ENCODE measurements around the gene NEURL1.
A peak's percentile ranks its signal among the peaks of the same experiment; 100 is the strongest.
"Not testable (repeated sequence)": the region's sequence is repeated elsewhere in the genome, so short reads cannot be mapped to it uniquely, and the experiment has no call there.

Gene NEURL1

DNA sequence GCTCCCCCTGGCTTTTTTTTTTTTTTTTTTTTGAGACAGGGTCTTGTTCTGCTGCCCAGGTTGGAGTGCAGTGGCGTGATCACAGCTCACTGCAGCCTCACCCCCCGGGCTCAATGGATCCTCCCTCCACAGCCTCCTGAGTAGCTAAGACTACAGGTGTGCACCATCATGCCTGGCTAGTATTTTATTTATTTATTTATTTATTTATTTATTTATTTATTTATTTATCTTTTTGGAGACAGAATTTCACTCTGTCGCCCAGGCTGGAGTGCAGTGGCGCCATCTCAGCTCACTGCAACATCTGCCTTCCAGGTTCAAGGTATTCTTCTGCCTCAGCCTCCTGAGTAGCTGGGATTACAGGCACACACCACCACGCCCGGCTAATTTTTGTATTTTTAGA is 10.3 kb downstream of the NEURL1 start:
- not testable (repeated sequence) for H3K9ac ChIP-seq (ENCODE audit: low read depth in 1 of 2, low read length in 2 of 2); H3K9me3 ChIP-seq (ENCODE audit: control insufficient read depth in 2 of 2, low read length in 2 of 2); H3K36me3 ChIP-seq (ENCODE audit: control insufficient read depth in 2 of 2, insufficient read depth in 2 of 2, low read length in 2 of 2); H3K27me3 ChIP-seq (ENCODE audit: control insufficient read depth in 2 of 2, insufficient read depth in 2 of 2, low read length in 2 of 2); H3K4me3 ChIP-seq (ENCODE audit: low read length in 2 of 2); H3K4me1 ChIP-seq (ENCODE audit: control insufficient read depth in 2 of 2, insufficient read depth in 2 of 2, low read length in 2 of 2); H3K27ac ChIP-seq (ENCODE audit: low read depth in 2 of 2, low read length in 2 of 2)

- H3K36me3 ChIP-seq (ENCODE audit: control insufficient read depth in 2 of 2, insufficient read depth in 2 of 2, low read length in 2 of 2), result no peaks in the 10 kb centered on the region
- no peak overlapping the region for H3K4me3 ChIP-seq (ENCODE audit: low read length in 2 of 2)
- no peaks in the 10 kb centered on the region for H3K9me3 ChIP-seq (ENCODE audit: control insufficient read depth in 2 of 2, low read length in 2 of 2)
- no peaks in the 10 kb centered on the region for H3K27me3 ChIP-seq (ENCODE audit: control insufficient read depth in 2 of 2, insufficient read depth in 2 of 2, low read length in 2 of 2)
- H3K27ac ChIP-seq (ENCODE audit: low read depth in 2 of 2, low read length in 2 of 2), result no peak overlapping the region
- no peak overlapping the region for H3K9ac ChIP-seq (ENCODE audit: low read depth in 1 of 2, low read length in 2 of 2)
- peaks cover 0 to 4% of the 10 kb centered on the region in 2 donors for H3K4me1 ChIP-seq (ENCODE audit: control insufficient read depth in 2 of 2, insufficient read depth in 2 of 2, low read length in 2 of 2)
Measured at GRCh38 chr10:103504181-103504783, 10.8 kb downstream of the NEURL1 start.

- Histone ChIP-seq H3K4me1 (ENCODE audit: control insufficient read depth in 2 of 2, insufficient read depth in 2 of 2, low read length in 2 of 2) (peaks cover 0 to 4% of the 10 kb centered on the region in 2 donors), H3K36me3 (ENCODE audit: control insufficient read depth in 2 of 2, insufficient read depth in 2 of 2, low read length in 2 of 2) (no peaks in the 10 kb centered on the region), H3K4me3 (ENCODE audit: low read length in 2 of 2) (no peak overlapping the region), H3K27ac (ENCODE audit: low read depth in 2 of 2, low read length in 2 of 2) (no peak overlapping the region), H3K27me3 (ENCODE audit: control insufficient read depth in 2 of 2, insufficient read depth in 2 of 2, low read length in 2 of 2) (no peaks in the 10 kb centered on the region), H3K9me3 (ENCODE audit: control insufficient read depth in 2 of 2, low read length in 2 of 2) (no peaks in the 10 kb centered on the region), H3K9ac (ENCODE audit: low read depth in 1 of 2, low read length in 2 of 2) (no peak overlapping the region)
Measured at GRCh38 chr10:103506061-103506460, 12.6 kb downstream of the NEURL1 start.

DNA sequence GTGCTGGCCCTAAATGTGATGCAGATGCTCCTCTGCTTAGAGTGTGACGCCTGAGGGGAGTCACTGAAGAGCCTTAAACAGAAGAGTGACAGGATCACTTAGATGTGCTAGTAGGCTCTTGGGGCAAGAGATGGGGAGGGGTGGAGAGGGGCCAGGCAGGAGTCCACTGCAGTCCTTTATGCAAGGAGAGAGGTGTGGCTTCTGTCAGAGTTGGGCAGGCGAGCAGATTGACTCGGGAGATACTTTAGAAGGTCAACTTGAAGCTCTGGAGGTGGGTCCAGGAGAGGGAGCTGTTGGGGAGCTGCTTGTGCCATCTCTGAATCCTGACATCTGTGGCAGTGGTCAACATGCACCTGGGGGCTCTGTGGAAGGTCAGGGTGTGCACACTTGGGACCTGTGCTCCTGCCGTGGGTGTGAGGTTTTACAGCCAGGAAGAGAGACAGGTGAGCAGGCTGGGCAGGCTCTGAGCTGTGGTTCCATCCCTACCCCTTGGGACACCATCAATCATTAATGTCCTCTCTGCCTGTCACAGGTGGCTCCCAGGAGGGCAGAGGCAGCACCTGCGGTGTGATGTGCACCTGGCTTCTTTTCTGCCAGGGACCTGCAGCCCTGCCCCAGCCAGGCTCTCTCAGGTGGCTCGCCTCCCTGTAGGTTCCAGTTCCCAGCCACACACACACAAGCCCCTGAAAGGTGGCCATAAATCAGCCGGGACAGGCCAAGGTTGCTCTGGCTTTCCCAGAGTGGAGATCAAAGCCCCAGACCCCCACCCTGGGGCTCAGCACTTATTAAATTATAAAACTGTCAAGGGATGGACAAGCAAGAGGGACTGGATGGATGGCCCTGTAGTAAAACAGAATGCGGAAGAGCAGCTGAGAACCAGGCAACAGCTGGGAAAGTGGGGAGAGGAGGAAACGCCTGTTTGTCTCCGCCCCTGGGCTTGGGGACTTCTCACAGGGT is 14.0 kb downstream of the NEURL1 start:
- peak overlapping the region; percentile 2 to 29 for H3K27ac ChIP-seq (ENCODE audit: low read depth in 2 of 2, low read length in 2 of 2)
- no peak overlapping the region for H3K9ac ChIP-seq (ENCODE audit: low read depth in 1 of 2, low read length in 2 of 2)
- H3K4me1 ChIP-seq (ENCODE audit: control insufficient read depth in 2 of 2, insufficient read depth in 2 of 2, low read length in 2 of 2), result peaks cover 6 to 8% of the 10 kb centered on the region in 2 donors

DNA sequence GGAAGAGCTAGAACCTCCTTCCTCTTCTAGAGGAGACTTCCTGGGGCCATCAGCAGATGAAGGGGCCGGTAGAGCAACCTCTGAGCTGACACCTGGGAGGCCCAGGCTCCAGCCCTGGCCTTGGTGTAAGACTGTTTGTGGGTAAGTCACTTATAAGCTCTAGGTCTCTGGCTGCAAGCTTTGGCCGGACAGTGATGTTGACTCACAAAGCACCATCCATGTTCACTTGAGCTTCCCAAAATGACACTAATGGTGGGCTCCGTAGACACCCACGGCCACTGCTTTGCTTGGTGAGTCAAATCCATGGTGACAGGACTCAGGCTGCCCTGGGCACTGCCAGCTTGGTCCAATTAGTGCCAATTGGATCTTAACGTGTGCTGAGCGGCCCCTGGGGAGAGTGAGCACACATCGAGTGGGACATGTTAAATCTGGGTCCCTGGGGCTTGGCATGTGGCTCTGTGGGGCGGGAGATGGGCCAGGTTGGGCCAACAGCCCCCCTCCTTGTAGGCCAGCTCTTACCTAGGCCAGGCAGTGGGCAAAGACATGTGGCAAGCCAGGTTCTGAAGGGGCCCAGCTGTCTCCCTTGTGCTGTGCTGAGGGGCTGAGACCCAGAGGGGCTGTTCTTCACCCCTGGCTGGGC is 16.7 kb downstream of the NEURL1 start:
- Histone ChIP-seq H3K36me3 (ENCODE audit: control insufficient read depth in 2 of 2, insufficient read depth in 2 of 2, low read length in 2 of 2) (no peaks in the 10 kb centered on the region), H3K4me3 (ENCODE audit: low read length in 2 of 2) (no peak overlapping the region), H3K9me3 (ENCODE audit: control insufficient read depth in 2 of 2, low read length in 2 of 2) (no peaks in the 10 kb centered on the region), H3K27ac (ENCODE audit: low read depth in 2 of 2, low read length in 2 of 2) (no peak overlapping the region), H3K4me1 (ENCODE audit: control insufficient read depth in 2 of 2, insufficient read depth in 2 of 2, low read length in 2 of 2) (peaks cover 19 to 21% of the 10 kb centered on the region in 2 donors), H3K27me3 (ENCODE audit: control insufficient read depth in 2 of 2, insufficient read depth in 2 of 2, low read length in 2 of 2) (no peaks in the 10 kb centered on the region), H3K9ac (ENCODE audit: low read depth in 1 of 2, low read length in 2 of 2) (no peak overlapping the region)

More for the DNA sequence above, 14.0 kb downstream of the NEURL1 start:
- Histone ChIP-seq H3K9me3 (ENCODE audit: control insufficient read depth in 2 of 2, low read length in 2 of 2) (no peaks in the 10 kb centered on the region), H3K36me3 (ENCODE audit: control insufficient read depth in 2 of 2, insufficient read depth in 2 of 2, low read length in 2 of 2) (no peaks in the 10 kb centered on the region), H3K27me3 (ENCODE audit: control insufficient read depth in 2 of 2, insufficient read depth in 2 of 2, low read length in 2 of 2) (no peaks in the 10 kb centered on the region), H3K4me3 (ENCODE audit: low read length in 2 of 2) (no peak overlapping the region)

DNA sequence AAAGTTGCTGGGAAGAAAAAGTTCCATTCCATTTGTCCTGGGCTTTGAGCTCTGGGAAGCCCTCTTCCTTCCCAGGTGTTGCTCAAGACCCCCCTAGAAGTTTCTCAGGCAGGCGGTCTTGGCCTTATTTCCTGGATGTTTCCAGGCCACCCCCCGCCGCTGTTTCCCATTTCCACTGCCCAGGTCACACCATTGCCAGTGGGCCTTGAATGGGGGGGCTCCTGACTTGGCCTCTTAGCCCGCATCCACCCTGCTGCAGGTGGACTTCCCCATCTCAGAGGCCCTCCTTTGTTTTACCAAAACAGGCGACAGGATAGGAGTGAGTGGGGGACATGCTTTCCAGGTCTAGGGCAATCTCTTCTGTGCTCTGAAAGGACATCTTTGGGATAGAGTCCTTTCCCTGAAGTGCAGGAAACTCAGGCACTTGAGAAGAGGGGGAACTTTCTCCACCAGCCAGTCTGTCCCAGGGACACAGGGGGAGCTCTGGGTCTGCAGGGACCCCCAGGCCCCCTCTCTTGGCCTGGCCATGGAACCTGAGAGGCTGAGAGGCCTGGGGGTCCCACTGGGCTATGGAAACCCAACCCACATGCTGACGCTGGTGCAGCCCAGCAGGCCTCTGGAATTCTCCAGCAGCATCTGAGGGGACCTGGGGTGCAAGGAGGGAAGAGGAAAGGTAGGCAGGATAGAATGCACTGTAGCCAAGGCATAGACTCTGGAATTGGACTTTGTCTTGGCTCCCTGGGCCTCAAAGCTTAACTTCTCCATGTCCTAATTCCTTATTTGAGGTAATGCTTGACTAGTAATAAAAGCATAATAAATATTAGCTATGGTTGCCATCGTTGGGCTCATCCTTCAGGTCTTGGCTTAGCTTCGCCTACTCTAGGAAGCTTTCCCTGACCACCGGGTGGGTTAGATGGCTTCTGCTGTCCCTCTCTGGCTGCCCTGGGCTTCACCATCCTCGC is 17.6 kb downstream of the NEURL1 start:
- no peaks in the 10 kb centered on the region for H3K27me3 ChIP-seq (ENCODE audit: control insufficient read depth in 2 of 2, insufficient read depth in 2 of 2, low read length in 2 of 2)
- H3K27ac ChIP-seq (ENCODE audit: low read depth in 2 of 2, low read length in 2 of 2), result no peak overlapping the region
- H3K9me3 ChIP-seq (ENCODE audit: control insufficient read depth in 2 of 2, low read length in 2 of 2), result no peaks in the 10 kb centered on the region

GRCh38 chr10:103512166-103512565 is 18.7 kb downstream of the NEURL1 start:
- Histone ChIP-seq H3K27me3 (ENCODE audit: control insufficient read depth in 2 of 2, insufficient read depth in 2 of 2, low read length in 2 of 2) (no peaks in the 10 kb centered on the region), H3K36me3 (ENCODE audit: control insufficient read depth in 2 of 2, insufficient read depth in 2 of 2, low read length in 2 of 2) (no peaks in the 10 kb centered on the region), H3K27ac (ENCODE audit: low read depth in 2 of 2, low read length in 2 of 2) (peak overlapping the region; percentile 16 to 45), H3K4me1 (ENCODE audit: control insufficient read depth in 2 of 2, insufficient read depth in 2 of 2, low read length in 2 of 2) (peaks cover 21 to 25% of the 10 kb centered on the region in 2 donors), H3K9ac (ENCODE audit: low read depth in 1 of 2, low read length in 2 of 2) (no peak overlapping the region), H3K4me3 (ENCODE audit: low read length in 2 of 2) (no peak overlapping the region), H3K9me3 (ENCODE audit: control insufficient read depth in 2 of 2, low read length in 2 of 2) (no peaks in the 10 kb centered on the region)

More for the DNA sequence above, 17.6 kb downstream of the NEURL1 start:
- Histone ChIP-seq H3K4me3 (ENCODE audit: low read length in 2 of 2) (no peak overlapping the region), H3K4me1 (ENCODE audit: control insufficient read depth in 2 of 2, insufficient read depth in 2 of 2, low read length in 2 of 2) (peaks cover 21 to 25% of the 10 kb centered on the region in 2 donors), H3K9ac (ENCODE audit: low read depth in 1 of 2, low read length in 2 of 2) (no peak overlapping the region), H3K36me3 (ENCODE audit: control insufficient read depth in 2 of 2, insufficient read depth in 2 of 2, low read length in 2 of 2) (no peaks in the 10 kb centered on the region)

- Histone ChIP-seq H3K9me3 (ENCODE audit: control insufficient read depth in 2 of 2, low read length in 2 of 2) (no peaks in the 10 kb centered on the region), H3K36me3 (ENCODE audit: control insufficient read depth in 2 of 2, insufficient read depth in 2 of 2, low read length in 2 of 2) (no peaks in the 10 kb centered on the region), H3K4me3 (ENCODE audit: low read length in 2 of 2) (no peak overlapping the region), H3K27ac (ENCODE audit: low read depth in 2 of 2, low read length in 2 of 2) (peak overlapping the region; percentile 58 to 60), H3K4me1 (ENCODE audit: control insufficient read depth in 2 of 2, insufficient read depth in 2 of 2, low read length in 2 of 2) (peaks cover 17 to 25% of the 10 kb centered on the region in 2 donors), H3K9ac (ENCODE audit: low read depth in 1 of 2, low read length in 2 of 2) (peak overlapping the region in 1 of 2 donors; percentile 34), H3K27me3 (ENCODE audit: control insufficient read depth in 2 of 2, insufficient read depth in 2 of 2, low read length in 2 of 2) (no peaks in the 10 kb centered on the region)
Measured at GRCh38 chr10:103512591-103513379, 19.3 kb downstream of the NEURL1 start.

Data from mucosa of rectum (tissue), 2 donors.